ENCODE results near the gene SYNE1. TPM values are rescaled to one million over a fixed set of nuclear protein-coding genes. Genes with fewer than 3 reads are reported as not detected.

The SYNE1 gene
- total RNA-seq, 4 donors from 2014 or later, result 7.4 to 66.4 (median 20.7) TPM

DNA sequence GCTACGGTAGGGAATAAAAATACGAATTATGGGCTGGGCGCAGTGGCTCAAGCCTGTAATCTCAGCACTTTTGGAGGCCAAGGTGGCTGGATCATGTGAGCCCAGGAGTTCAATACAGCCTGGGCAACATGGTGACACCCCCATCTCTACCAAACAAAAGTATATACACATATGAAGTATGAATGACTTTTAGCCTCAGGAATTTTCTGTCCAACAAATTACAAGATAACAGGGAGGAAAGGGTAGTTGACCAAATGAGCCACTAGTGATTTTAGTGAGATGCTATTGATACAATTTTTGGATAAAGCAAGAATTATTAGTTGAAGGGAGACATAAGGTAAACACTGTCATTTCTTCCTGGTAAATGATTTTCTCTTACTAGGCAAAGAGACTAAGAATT, 328.2 kb downstream of the SYNE1 start:
- no peak for DNase-seq
- no peaks in the 10 kb centered on the region for H3K9me3 ChIP-seq
- H3K4me1 ChIP-seq, result peaks cover 0 to 2% (median 0%) of the 10 kb centered on the region in 3 donors
- TF ChIP-seq POLR2A (IDR thresholded peaks at IDR 0.05), result no peak
- TF ChIP-seq, protein P1, sequence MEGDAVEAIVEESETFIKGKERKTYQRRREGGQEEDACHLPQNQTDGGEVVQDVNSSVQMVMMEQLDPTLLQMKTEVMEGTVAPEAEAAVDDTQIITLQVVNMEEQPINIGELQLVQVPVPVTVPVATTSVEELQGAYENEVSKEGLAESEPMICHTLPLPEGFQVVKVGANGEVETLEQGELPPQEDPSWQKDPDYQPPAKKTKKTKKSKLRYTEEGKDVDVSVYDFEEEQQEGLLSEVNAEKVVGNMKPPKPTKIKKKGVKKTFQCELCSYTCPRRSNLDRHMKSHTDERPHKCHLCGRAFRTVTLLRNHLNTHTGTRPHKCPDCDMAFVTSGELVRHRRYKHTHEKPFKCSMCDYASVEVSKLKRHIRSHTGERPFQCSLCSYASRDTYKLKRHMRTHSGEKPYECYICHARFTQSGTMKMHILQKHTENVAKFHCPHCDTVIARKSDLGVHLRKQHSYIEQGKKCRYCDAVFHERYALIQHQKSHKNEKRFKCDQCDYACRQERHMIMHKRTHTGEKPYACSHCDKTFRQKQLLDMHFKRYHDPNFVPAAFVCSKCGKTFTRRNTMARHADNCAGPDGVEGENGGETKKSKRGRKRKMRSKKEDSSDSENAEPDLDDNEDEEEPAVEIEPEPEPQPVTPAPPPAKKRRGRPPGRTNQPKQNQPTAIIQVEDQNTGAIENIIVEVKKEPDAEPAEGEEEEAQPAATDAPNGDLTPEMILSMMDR (IDR thresholded peaks at IDR 0.05), result no peak
- peaks cover 0 to 37% (median 0%) of the 10 kb centered on the region in 3 donors for H3K36me3 ChIP-seq
- intact Hi-C loops (cut with DNase I), result no loop called here
- no peak overlapping the region for H3K4me3 ChIP-seq
- WGBS, 2 donors, result 82 to 90% methylated on average over 3 of the region's 3 CpGs
- no peaks in the 10 kb centered on the region for H3K27me3 ChIP-seq
- no peak overlapping the region for H3K27ac ChIP-seq

DNA sequence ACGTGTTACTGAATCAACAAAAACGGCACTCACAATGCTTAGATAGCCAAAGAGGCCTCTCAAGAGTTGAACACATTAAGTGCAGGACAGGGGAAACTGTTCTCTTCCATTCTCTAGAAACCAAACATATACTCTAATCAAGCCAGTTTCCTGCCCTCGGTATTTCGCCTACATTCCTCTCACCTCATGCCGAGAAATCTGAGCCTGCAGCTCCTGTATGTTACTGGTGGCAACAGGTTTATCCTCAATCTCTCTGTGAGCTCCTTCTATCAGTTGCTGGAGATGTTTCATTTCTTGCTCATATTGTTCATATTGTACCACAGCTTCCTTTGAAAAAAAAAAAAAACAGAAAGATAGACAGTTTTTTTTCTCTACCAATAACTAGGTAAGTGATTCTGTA, 328.9 kb downstream of the SYNE1 start:
- no peaks in the 10 kb centered on the region for H3K4me1 ChIP-seq
- H3K27ac ChIP-seq, result no peak overlapping the region
- H3K27me3 ChIP-seq, result no peaks in the 10 kb centered on the region
- H3K36me3 ChIP-seq, result peaks cover 0 to 37% (median 0%) of the 10 kb centered on the region in 3 donors
- TF ChIP-seq POLR2A (IDR thresholded peaks at IDR 0.05), result no peak
- TF ChIP-seq, protein P1 (IDR thresholded peaks at IDR 0.05), result no peak
- no peak for DNase-seq
- no peaks in the 10 kb centered on the region for H3K9me3 ChIP-seq
- H3K4me3 ChIP-seq, result no peak overlapping the region
- 88 to 89% methylated on average over 5 of the region's 5 CpGs for WGBS, 2 donors
- intact Hi-C loops (cut with DNase I), result no loop called here

DNA sequence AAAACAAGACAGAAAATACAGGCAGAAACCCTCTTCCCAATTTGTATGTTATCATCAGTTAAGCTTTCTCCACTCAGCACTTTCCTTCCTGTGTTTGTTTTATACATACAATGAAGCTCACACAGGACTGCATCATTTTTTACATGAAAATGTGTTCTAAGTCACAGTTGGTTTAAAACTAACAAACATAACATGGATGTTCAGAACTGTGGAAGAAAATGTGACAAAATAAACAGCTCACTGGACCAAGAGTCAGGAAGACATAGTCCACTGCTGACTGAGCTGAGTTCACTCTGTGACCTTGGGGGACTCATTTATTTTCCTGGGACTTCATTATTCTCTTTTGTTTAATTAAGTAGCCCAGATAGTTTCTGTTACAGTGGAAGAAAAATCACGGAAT, 331.5 kb downstream of the SYNE1 start:
- Histone ChIP-seq H3K4me1 (peaks cover 0 to 20% (median 4%) of the 10 kb centered on the region in 3 donors), H3K9me3 (no peaks in the 10 kb centered on the region), H3K27ac (peak overlapping the region in 1 of 4 donors; percentile 10), H3K27me3 (no peaks in the 10 kb centered on the region), H3K4me3 (no peak overlapping the region), H3K36me3 (peaks cover 0 to 33% (median 0%) of the 10 kb centered on the region in 3 donors)
- intact Hi-C loops (cut with DNase I), result no loop called here
- TF ChIP-seq, protein P1 (IDR thresholded peaks at IDR 0.05), result no peak
- TF ChIP-seq POLR2A (IDR thresholded peaks at IDR 0.05), result no peak
- WGBS, 2 donors, result 45 to 47% methylated on average over 1 of the region's 1 CpG
- no peak for DNase-seq

DNA sequence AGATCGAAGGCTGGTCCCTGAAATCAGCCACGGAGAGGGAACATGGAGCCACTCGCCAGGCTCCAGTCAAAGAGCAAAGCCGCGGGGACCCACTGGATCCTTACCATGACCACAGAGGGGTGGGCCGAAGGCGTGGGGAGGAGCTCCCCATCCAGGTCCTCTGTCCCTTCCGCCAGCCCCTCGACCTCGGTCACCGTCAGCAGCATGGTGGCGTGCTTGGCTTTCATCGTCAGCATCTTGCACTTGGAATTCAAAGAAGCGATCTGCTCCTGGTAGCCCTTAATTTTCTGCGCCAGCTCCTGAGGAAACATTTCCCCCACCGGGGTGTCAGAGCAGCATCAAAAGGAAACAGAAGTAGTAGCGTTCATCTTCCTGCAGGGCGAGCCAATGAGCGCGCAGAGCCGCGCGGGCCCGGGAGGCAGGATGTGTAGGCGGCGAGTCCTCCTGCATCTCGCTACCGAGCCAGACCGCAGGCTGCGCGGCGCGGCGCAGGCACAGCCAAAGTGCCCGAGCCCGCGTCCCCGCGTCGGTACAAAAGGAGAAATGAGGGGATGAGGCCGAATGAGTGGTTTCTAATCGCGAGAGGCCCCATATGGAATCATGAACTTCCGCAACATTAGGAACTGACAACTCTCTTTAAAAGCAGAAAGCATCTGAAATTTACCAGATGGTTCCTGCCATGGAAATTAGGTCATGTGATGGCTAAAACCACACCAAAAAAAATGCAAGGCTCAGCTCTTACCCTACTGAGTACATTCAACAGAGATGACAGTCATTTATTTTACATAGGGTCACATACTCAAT, 335.2 kb downstream of the SYNE1 start:
- Histone ChIP-seq H3K9me3 (no peaks in the 10 kb centered on the region), H3K27ac (peak overlapping the region; percentile 80 to 92 (median 88)), H3K36me3 (no peaks in the 10 kb centered on the region), H3K4me3 (peak overlapping the region; percentile 51 to 87 (median 70)), H3K4me1 (peaks cover 0 to 42% (median 6%) of the 10 kb centered on the region in 3 donors), H3K27me3 (no peaks in the 10 kb centered on the region)
- TF ChIP-seq, protein P1 (IDR thresholded peaks at IDR 0.05), result peak; percentile 26 to 73 (median 53)
- peak in 2 of 4 donors; percentile 30 to 59 for TF ChIP-seq POLR2A (IDR thresholded peaks at IDR 0.05)
- intact Hi-C loops (cut with DNase I), result no loop called here
- 0% methylated on average over 23 to 28 of the region's 44 CpGs for WGBS, 2 donors
- DNase-seq, result peak; percentile 40

DNA sequence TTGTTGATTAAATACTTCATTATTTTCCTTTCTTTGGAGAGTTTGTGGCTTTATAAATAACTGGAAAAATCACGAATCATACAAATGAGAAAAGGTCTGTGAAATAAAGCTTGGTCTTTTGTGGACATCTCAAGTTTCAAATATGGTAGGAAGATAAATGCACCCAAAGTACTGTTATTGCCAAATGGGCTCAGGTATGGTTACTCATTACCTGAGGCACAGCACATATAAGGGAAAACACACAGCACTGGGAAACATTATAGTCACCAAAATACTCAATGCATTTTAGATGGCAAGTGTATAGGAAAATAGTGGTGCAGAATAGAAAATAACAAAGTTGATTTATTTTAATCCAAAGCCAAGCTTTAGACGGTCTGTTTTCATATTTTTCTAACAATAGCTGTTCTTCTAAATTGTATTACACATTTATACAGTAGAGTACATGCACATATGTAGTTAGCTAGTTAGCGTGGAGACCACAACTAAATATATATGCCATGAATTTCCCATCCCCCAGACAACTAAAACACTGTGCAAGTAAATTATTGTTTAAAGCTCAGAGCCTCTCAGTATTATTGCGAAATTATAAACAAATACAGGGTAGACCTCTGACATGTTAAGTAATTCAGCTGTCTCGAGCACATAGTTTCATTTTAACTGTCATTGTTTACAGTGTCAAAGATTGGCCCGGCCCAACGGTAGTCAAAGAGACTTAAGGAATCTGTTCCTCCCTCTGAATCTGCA, 336.0 kb downstream of the SYNE1 start:
- Histone ChIP-seq H3K4me1 (peaks cover 0 to 50% (median 6%) of the 10 kb centered on the region in 3 donors), H3K9me3 (no peaks in the 10 kb centered on the region), H3K4me3 (peak overlapping the region; percentile 51 to 87 (median 70)), H3K27ac (peak overlapping the region; percentile 80 to 92 (median 88)), H3K36me3 (no peaks in the 10 kb centered on the region), H3K27me3 (no peaks in the 10 kb centered on the region)
- intact Hi-C loops (cut with DNase I), result no loop called here
- no peak for TF ChIP-seq POLR2A (IDR thresholded peaks at IDR 0.05)
- TF ChIP-seq, protein P1 (IDR thresholded peaks at IDR 0.05), result no peak
- no peak for DNase-seq
- 10 to 11% methylated on average over 7 of the region's 7 CpGs for WGBS, 2 donors
